ENCODE measurements around the gene PARD6B.
"Not testable (repeated sequence)": the region's sequence is repeated elsewhere in the genome, so short reads cannot be mapped to it uniquely, and the experiment has no call there.

PARD6B gene

GRCh38 chr20:50800986-50801746, 69.8 kb downstream of the PARD6B start:
- DNase-seq: not testable (repeated sequence)

GRCh38 chr20:50801747-50802125, 70.4 kb downstream of the PARD6B start:
- no peak for DNase-seq

GRCh38 chr20:50802289-50802688, 70.9 kb downstream of the PARD6B start:
- no peak for DNase-seq

- no peak for DNase-seq
Observed at GRCh38 chr20:50804437-50805348, 73.3 kb downstream of the PARD6B start.

GRCh38 chr20:50805349-50805684, 73.9 kb downstream of the PARD6B start:
- DNase-seq: no peak

- no peak for DNase-seq
Observed at GRCh38 chr20:50806126-50806768, 74.9 kb downstream of the PARD6B start.
